HEK293 (cell line): ENCODE results near the gene PLEKHA3.

Source experiments
- CTCF ChIA-PET: fragments of 350-600 bp; formaldehyde crosslinking; extraction: SDS; loops from one replicate; lab custom pipeline; 2021; ENCODE audit warnings: antibody characterized with exemption; lab: Yijun Ruan, JAX
- POLR2A ChIA-PET: fragments of 300-600 bp; formaldehyde crosslinking; extraction: SDS; loops from one replicate; lab custom pipeline; 2020; ENCODE audit warnings: antibody characterized with exemption, inconsistent platforms; lab: Yijun Ruan, JAX
- H3K27ac ChIP-seq: fragments of 200-500 bp; sonication (Bioruptor generic); 2 replicates; pipeline ENCODE4 v1.5.1; 2014; ENCODE audit warnings: low read depth, low read length, control low read depth, inconsistent platforms; ENCODE audit errors: extremely low read depth
- H3K36me3 ChIP-seq, 2 experiments: fragments of 200-500 bp in 1 of 2; sonication (Bioruptor generic) in 1 of 2; 1 replicate in 1 of 2; 2 replicates in 1 of 2; pipeline ENCODE4 v1.5.1; 2014 to 2017; ENCODE audit warnings: inconsistent platforms in 2 of 2, low read length in 2 of 2; ENCODE audit not compliant: control insufficient read depth in 2 of 2, insufficient read depth in 1 of 2
- H3K4me1 ChIP-seq: fragments of 200-500 bp; sonication (Bioruptor generic); 2 replicates; pipeline ENCODE4 v1.5.1; 2014; ENCODE audit warnings: mild to moderate bottlenecking, low read length, inconsistent platforms; ENCODE audit not compliant: control insufficient read depth, insufficient read depth
- H3K4me3 ChIP-seq: 2 replicates; pipeline ENCODE4 v1.5.1; 2011; ENCODE audit warnings: low read depth, mild to moderate bottlenecking, control low read depth, low read length, moderate library complexity
- H3K9me3 ChIP-seq: fragments of 200-500 bp; sonication (Bioruptor generic); 2 replicates; pipeline ENCODE4 v1.5.1; 2014; ENCODE audit warnings: low read depth, low read length, inconsistent platforms; ENCODE audit not compliant: control insufficient read depth, insufficient read depth
- GLIS2 ChIP-seq: fragments of 450-650 bp; formaldehyde crosslinking; IDR thresholded peaks from 2 replicates; pipeline ENCODE4 v1.5.1; 2016; ENCODE audit warnings: missing biosample characterization, missing genetic modification characterization
- HIC1 ChIP-seq: fragments of 450-650 bp; formaldehyde crosslinking; IDR thresholded peaks from 2 replicates; pipeline ENCODE4 v1.5.1; 2016; ENCODE audit warnings: missing biosample characterization, missing genetic modification characterization
- KLF1 ChIP-seq: fragments of 450-650 bp; formaldehyde crosslinking; IDR thresholded peaks from 2 replicates; pipeline ENCODE4 v1.5.1; 2016; ENCODE audit warnings: missing biosample characterization, missing genetic modification characterization
- YY2 ChIP-seq: fragments of 450-650 bp; formaldehyde crosslinking; IDR thresholded peaks from 2 replicates; pipeline ENCODE4 v1.5.1; 2016; ENCODE audit warnings: missing biosample characterization, missing genetic modification characterization
- ZBTB21 ChIP-seq: fragments of 450-650 bp; formaldehyde crosslinking; IDR thresholded peaks from 2 replicates; pipeline ENCODE4 v1.5.1; 2017; ENCODE audit warnings: missing biosample characterization, missing genetic modification characterization
- ZNF10 ChIP-seq: fragments of 450-650 bp; formaldehyde crosslinking; IDR thresholded peaks from 2 replicates; pipeline ENCODE4 v1.5.1; 2017; ENCODE audit warnings: missing biosample characterization, missing genetic modification characterization
- ZNF274 ChIP-seq, 2 experiments: fragments of 200-500 bp in 1 of 2; fragments of 450-650 bp in 1 of 2; sonication (Bioruptor generic) in 1 of 2; formaldehyde crosslinking in 1 of 2; IDR thresholded peaks; 2 replicates each; pipeline versions ENCODE4 v1.5.1 to v1.6.1; 2014 to 2016; ENCODE audit warnings: borderline replicate concordance in 1 of 2, inconsistent platforms in 1 of 2, low read length in 1 of 2, missing biosample characterization in 1 of 2, missing genetic modification characterization in 1 of 2
- ZNF324 ChIP-seq: fragments of 450-650 bp; formaldehyde crosslinking; IDR thresholded peaks from 2 replicates; pipeline ENCODE4 v1.5.1; 2016; ENCODE audit warnings: missing biosample characterization, missing genetic modification characterization
- ZNF362 ChIP-seq: fragments of 450-650 bp; formaldehyde crosslinking; IDR thresholded peaks from 2 replicates; pipeline ENCODE4 v1.5.1; 2016; ENCODE audit warnings: missing biosample characterization, missing genetic modification characterization
- ZNF394 ChIP-seq: fragments of 450-650 bp; formaldehyde crosslinking; IDR thresholded peaks from 2 replicates; pipeline ENCODE4 v1.5.1; 2016; ENCODE audit warnings: missing biosample characterization, missing genetic modification characterization, mild to moderate bottlenecking, moderate library complexity, borderline replicate concordance
- ZNF423 ChIP-seq: fragments of 450-650 bp; formaldehyde crosslinking; IDR thresholded peaks from 2 replicates; pipeline ENCODE4 v1.5.1; 2016; ENCODE audit warnings: missing biosample characterization, missing genetic modification characterization
- ZNF48 ChIP-seq: fragments of 450-650 bp; formaldehyde crosslinking; IDR thresholded peaks from 2 replicates; pipeline ENCODE4 v1.5.1; 2016; ENCODE audit warnings: missing biosample characterization, missing genetic modification characterization
- ZNF501 ChIP-seq: fragments of 450-650 bp; formaldehyde crosslinking; IDR thresholded peaks from 2 replicates; pipeline ENCODE4 v1.5.1; 2016; ENCODE audit warnings: missing biosample characterization, missing genetic modification characterization
- ZNF548 ChIP-seq: fragments of 450-650 bp; formaldehyde crosslinking; IDR thresholded peaks from 2 replicates; pipeline ENCODE4 v1.5.1; 2016; ENCODE audit warnings: missing biosample characterization, missing genetic modification characterization
- ZNF555 ChIP-seq: fragments of 450-650 bp; formaldehyde crosslinking; conservative IDR thresholded peaks from 2 replicates; pipeline ENCODE4 v1.5.1; 2017; ENCODE audit warnings: missing biosample characterization, mild to moderate bottlenecking, missing genetic modification characterization, inconsistent platforms
- ZNF701 ChIP-seq: fragments of 450-650 bp; formaldehyde crosslinking; IDR thresholded peaks from 2 replicates; pipeline ENCODE4 v1.5.1; 2016; ENCODE audit warnings: missing biosample characterization, missing genetic modification characterization
- TF ChIP-seq, protein P1 (sequence below): fragments of 450-650 bp; IDR thresholded peaks from 2 replicates; pipeline ENCODE4 v1.5.1; 2018; ENCODE audit warnings: missing biosample characterization, missing genetic modification characterization
- TF ChIP-seq, protein P2 (sequence below): fragments of 450-650 bp; formaldehyde crosslinking; IDR thresholded peaks from 2 replicates; pipeline ENCODE4 v1.5.1; 2016; ENCODE audit warnings: missing biosample characterization, missing genetic modification characterization
- TF ChIP-seq, protein P3 (sequence below): sonication (generic); formaldehyde crosslinking; IDR thresholded peaks from 2 replicates; pipeline ENCODE4 v1.8.1; 2022; ENCODE audit warnings: mild to moderate bottlenecking, moderate library complexity, missing genetic modification reagents
- TF ChIP-seq, protein P4 (sequence below): fragments of 450-650 bp; formaldehyde crosslinking; IDR thresholded peaks from 2 replicates; pipeline ENCODE4 v1.5.1; 2016; ENCODE audit warnings: missing biosample characterization, missing genetic modification characterization

Gene PLEKHA3

DNA sequence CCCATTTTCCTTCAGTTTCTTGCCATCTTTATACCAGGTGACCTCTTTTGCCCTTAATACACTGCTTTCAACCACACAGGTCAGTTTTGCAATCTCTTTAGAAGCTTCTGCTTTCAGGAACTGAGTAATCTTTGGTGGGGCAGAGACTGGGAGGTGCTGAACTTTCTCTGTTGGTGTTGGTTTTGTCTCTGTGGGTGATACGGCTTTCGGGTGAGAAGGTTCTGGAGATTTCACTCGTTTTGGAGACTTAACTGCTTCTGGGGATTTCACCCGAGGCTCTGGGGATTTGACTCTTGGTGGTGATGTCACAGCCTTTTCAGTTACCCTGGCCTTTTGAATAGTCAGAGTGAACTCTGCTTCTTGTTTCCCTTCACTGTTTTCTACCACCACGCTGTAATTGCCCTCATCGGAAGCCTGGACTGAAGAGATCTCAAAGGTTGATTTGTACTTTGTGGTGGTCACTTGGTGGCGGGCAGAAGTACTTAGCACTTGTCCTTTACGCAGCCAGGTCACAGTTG, 50.4 kb downstream of the PLEKHA3 start:
- TF ChIP-seq GLIS2 (tag by site-specific recombination) (no peak), ZNF701 (no peak), ZNF555 (tag by site-specific recombination) (no peak), ZNF324 (tag by site-specific recombination) (no peak), ZNF394 (tag by site-specific recombination) (no peak), ZNF274 (IDR thresholded peaks at IDR 0.05; ENCODE audit: low read length) (no peak), ZNF274 (tag by site-specific recombination; IDR thresholded peaks at IDR 0.05; ENCODE audit: borderline replicate concordance) (no peak), KLF1 (tag by site-specific recombination) (no peak), ZNF48 (tag by site-specific recombination) (no peak), YY2 (tag by site-specific recombination) (no peak)
- TF ChIP-seq, protein P1, sequence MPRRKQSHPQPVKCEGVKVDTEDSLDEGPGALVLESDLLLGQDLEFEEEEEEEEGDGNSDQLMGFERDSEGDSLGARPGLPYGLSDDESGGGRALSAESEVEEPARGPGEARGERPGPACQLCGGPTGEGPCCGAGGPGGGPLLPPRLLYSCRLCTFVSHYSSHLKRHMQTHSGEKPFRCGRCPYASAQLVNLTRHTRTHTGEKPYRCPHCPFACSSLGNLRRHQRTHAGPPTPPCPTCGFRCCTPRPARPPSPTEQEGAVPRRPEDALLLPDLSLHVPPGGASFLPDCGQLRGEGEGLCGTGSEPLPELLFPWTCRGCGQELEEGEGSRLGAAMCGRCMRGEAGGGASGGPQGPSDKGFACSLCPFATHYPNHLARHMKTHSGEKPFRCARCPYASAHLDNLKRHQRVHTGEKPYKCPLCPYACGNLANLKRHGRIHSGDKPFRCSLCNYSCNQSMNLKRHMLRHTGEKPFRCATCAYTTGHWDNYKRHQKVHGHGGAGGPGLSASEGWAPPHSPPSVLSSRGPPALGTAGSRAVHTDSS = no peak
- TF ChIP-seq, protein P2, sequence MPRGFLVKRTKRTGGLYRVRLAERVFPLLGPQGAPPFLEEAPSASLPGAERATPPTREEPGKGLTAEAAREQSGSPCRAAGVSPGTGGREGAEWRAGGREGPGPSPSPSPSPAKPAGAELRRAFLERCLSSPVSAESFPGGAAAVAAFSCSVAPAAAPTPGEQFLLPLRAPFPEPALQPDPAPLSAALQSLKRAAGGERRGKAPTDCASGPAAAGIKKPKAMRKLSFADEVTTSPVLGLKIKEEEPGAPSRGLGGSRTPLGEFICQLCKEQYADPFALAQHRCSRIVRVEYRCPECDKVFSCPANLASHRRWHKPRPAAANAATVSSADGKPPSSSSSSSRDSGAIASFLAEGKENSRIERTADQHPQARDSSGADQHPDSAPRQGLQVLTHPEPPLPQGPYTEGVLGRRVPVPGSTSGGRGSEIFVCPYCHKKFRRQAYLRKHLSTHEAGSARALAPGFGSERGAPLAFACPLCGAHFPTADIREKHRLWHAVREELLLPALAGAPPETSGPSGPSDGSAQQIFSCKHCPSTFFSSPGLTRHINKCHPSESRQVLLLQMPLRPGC = no peak
- CTCF ChIA-PET = no interaction called here

GRCh38 chr2:178531168-178531567, 50.9 kb downstream of the PLEKHA3 start:
- ChIA-PET POLR2A (no interaction called here), CTCF (no interaction called here)
- Histone ChIP-seq H3K4me1 (no peaks in the 10 kb centered on the region), H3K4me3 (no peak overlapping the region), H3K27ac (no peak overlapping the region)
- TF ChIP-seq ZBTB21 (tag by site-specific recombination) (no peak), ZNF501 (tag by site-specific recombination) (no peak), ZNF10 (tag by site-specific recombination) (no peak), ZNF548 (no peak), HIC1 (tag by site-specific recombination) (no peak), ZNF362 (no peak), ZNF423 (tag by site-specific recombination) (no peak)
- TF ChIP-seq, protein P3, sequence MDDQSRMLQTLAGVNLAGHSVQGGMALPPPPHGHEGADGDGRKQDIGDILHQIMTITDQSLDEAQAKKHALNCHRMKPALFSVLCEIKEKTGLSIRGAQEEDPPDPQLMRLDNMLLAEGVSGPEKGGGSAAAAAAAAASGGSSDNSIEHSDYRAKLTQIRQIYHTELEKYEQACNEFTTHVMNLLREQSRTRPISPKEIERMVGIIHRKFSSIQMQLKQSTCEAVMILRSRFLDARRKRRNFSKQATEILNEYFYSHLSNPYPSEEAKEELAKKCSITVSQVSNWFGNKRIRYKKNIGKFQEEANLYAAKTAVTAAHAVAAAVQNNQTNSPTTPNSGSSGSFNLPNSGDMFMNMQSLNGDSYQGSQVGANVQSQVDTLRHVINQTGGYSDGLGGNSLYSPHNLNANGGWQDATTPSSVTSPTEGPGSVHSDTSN (CRISPR knock-in tag) = no peak
- TF ChIP-seq, protein P4, sequence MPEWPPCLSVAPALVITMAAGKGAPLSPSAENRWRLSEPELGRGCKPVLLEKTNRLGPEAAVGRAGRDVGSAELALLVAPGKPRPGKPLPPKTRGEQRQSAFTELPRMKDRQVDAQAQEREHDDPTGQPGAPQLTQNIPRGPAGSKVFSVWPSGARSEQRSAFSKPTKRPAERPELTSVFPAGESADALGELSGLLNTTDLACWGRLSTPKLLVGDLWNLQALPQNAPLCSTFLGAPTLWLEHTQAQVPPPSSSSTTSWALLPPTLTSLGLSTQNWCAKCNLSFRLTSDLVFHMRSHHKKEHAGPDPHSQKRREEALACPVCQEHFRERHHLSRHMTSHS (tag by site-specific recombination) = no peak
- TF ChIP-seq, all 188 proteins: peak for 0
- H3K9me3 ChIP-seq = no peaks in the 10 kb centered on the region
- peaks cover 0 to 58% of the 10 kb centered on the region in 2 experiments; a peak in 1 of 3 replicates for H3K36me3 ChIP-seq

More for the DNA sequence above, 50.4 kb downstream of the PLEKHA3 start:
- H3K9me3 ChIP-seq = no peaks in the 10 kb centered on the region
- peaks cover 0 to 53% of the 10 kb centered on the region in 2 experiments; a peak in 1 of 3 replicates for H3K36me3 ChIP-seq
- POLR2A ChIA-PET = no interaction called here
- H3K4me1 ChIP-seq = no peaks in the 10 kb centered on the region
- no peak overlapping the region for H3K27ac ChIP-seq
- H3K4me3 ChIP-seq = no peak overlapping the region
